Esophagus (tissue), 2 donors: Measurements from ENCODE around the gene SLC12A3. TPM values are rescaled to one million over a fixed set of nuclear protein-coding genes. Genes with fewer than 3 reads are reported as not detected.
A peak's percentile ranks its signal among the peaks of the same experiment; 100 is the strongest.

Source experiments
- H3K27ac ChIP-seq, 2 donors: one replicate each; pipeline ENCODE4 v1.5.1; 2013; ENCODE audit warnings: low read depth in 2 of 2, mild to moderate bottlenecking in 2 of 2, inconsistent platforms in 1 of 2, low read length in 1 of 2, moderate library complexity in 1 of 2
- H3K27me3 ChIP-seq, 2 donors: one replicate each; pipeline ENCODE4 v1.6.1; 2013; ENCODE audit warnings: low read length in 2 of 2, control low read depth in 1 of 2, mild to moderate bottlenecking in 1 of 2; ENCODE audit not compliant: insufficient read depth in 2 of 2, control insufficient read depth in 1 of 2
- H3K36me3 ChIP-seq, 2 donors: one replicate each; pipeline ENCODE4 v1.6.1; 2013; ENCODE audit warnings: low read length in 1 of 2; ENCODE audit not compliant: control insufficient read depth in 2 of 2, insufficient read depth in 2 of 2
- H3K4me1 ChIP-seq, 2 donors: one replicate each; pipeline ENCODE4 v1.6.1; 2013; ENCODE audit warnings: low read length in 1 of 2; ENCODE audit not compliant: control insufficient read depth in 2 of 2, insufficient read depth in 2 of 2
- H3K4me3 ChIP-seq, 2 donors: one replicate each; pipeline ENCODE4 v1.5.1; 2013; ENCODE audit warnings: low read length in 2 of 2, mild to moderate bottlenecking in 2 of 2, low read depth in 1 of 2, moderate library complexity in 1 of 2
- H3K9me3 ChIP-seq, 2 donors: one replicate each; pipeline ENCODE4 v1.6.1; 2013; ENCODE audit warnings: mild to moderate bottlenecking in 2 of 2, low read depth in 1 of 2, low read length in 1 of 2, moderate library complexity in 1 of 2; ENCODE audit not compliant: control insufficient read depth in 2 of 2, insufficient read depth in 1 of 2
- WGBS, 2 donors: extraction: QIAGEN DNeasy Blood & Tissue Kit; methylation state at CpG; one replicate each; pipeline ENCODE4 v1.1.7; 2013; 5-methylcytosine and 5-hydroxymethylcytosine counted together
- polyA plus RNA-seq, 2 donors: library from polyadenylated mRNA; stranded (reverse); fragments of 200-250 nt; gene quantifications; one replicate each; pipeline ENCODE4 v1.2.3, GENCODE V29; 2013
- donor health status: healthy with polysubstance abuse.
- donor health status: Bipolar disorder and iron deficiency.

Gene SLC12A3
- polyA plus RNA-seq, 2 donors = 0.04 to 0.06 TPM

GRCh38 chr16:56912746-56913708, 48.0 kb downstream of the SLC12A3 start:
- no peak overlapping the region for H3K4me3 ChIP-seq
- no peaks in the 10 kb centered on the region for H3K9me3 ChIP-seq
- H3K36me3 ChIP-seq = no peaks in the 10 kb centered on the region
- no peaks in the 10 kb centered on the region for H3K27me3 ChIP-seq
- peaks cover 5 to 14% of the 10 kb centered on the region in 2 donors for H3K4me1 ChIP-seq
- 66 to 69% methylated on average over 18 of the region's 18 CpGs for WGBS, 2 donors
- no peak overlapping the region for H3K27ac ChIP-seq

GRCh38 chr16:56914896-56915295, 49.9 kb downstream of the SLC12A3 start:
- no peak overlapping the region for H3K4me3 ChIP-seq
- H3K9me3 ChIP-seq = no peaks in the 10 kb centered on the region
- no peaks in the 10 kb centered on the region for H3K36me3 ChIP-seq
- no peaks in the 10 kb centered on the region for H3K27me3 ChIP-seq
- no peak overlapping the region for H3K27ac ChIP-seq
- peaks cover 8 to 16% of the 10 kb centered on the region in 2 donors for H3K4me1 ChIP-seq
- WGBS, 2 donors = 87 to 95% methylated on average over 7 of the region's 7 CpGs

- H3K36me3 ChIP-seq = no peaks in the 10 kb centered on the region
- peak overlapping the region in 1 of 2 donors; percentile 42 for H3K27ac ChIP-seq
- no peaks in the 10 kb centered on the region for H3K9me3 ChIP-seq
- no peaks in the 10 kb centered on the region for H3K27me3 ChIP-seq
- H3K4me1 ChIP-seq = peaks cover 8 to 21% of the 10 kb centered on the region in 2 donors
- WGBS, 2 donors = 40 to 52% methylated on average over 13 of the region's 13 CpGs
- H3K4me3 ChIP-seq = no peak overlapping the region
These were observed 50.5 kb downstream of the SLC12A3 start for GRCh38 chr16:56915336-56916119.

DNA sequence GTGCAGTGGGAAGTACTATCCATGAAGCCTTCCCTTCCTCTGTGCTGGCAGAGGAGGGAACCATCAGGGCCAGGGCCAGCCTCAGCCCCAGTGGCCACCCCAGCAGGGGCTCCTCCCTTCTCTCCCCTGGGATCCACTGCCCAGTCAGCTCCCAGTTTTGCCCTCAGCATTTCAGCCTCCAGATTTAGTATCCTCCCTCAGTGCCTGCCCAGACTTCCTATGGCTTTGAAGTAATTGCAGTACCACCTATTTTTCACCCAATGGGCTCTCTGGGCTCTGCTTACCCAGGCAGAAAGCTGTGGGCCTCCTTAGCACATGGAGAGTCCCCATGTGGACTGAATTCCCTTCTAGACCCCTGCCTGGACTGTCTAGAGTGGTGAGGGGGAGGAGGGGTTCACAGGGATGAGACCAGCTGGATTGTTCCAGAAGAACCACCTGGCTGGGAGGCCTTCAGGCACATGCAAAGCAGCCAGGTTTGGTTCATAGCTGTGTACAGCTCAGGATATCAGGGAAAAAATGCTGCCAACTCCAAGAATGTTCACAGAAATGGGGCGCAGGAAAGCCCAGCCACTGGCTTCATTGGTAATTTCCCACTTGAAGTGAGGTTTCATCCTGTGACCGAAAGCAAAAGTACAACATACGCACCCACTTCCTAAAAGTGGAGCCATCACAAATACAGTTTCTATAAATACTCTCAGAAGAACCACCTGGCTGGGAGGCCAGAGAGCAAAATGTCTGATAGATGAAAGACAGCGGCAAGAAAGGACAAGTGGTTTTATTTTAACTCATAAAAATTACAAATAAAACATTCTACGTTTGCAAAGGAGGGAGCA, 51.8 kb downstream of the SLC12A3 start:
- H3K4me1 ChIP-seq = peaks cover 8 to 21% of the 10 kb centered on the region in 2 donors
- no peaks in the 10 kb centered on the region for H3K36me3 ChIP-seq
- no peaks in the 10 kb centered on the region for H3K9me3 ChIP-seq
- no peaks in the 10 kb centered on the region for H3K27me3 ChIP-seq
- peak overlapping the region in 1 of 2 donors; percentile 59 for H3K27ac ChIP-seq
- WGBS, 2 donors = 55 to 74% methylated on average over 5 of the region's 5 CpGs
- no peak overlapping the region for H3K4me3 ChIP-seq

GRCh38 chr16:56918467-56919012, 53.5 kb downstream of the SLC12A3 start:
- no peak overlapping the region for H3K27ac ChIP-seq
- no peaks in the 10 kb centered on the region for H3K9me3 ChIP-seq
- no peaks in the 10 kb centered on the region for H3K36me3 ChIP-seq
- H3K27me3 ChIP-seq = no peaks in the 10 kb centered on the region
- 90 to 92% methylated on average over 12 of the region's 12 CpGs for WGBS, 2 donors
- no peak overlapping the region for H3K4me3 ChIP-seq
- H3K4me1 ChIP-seq = peaks cover 8 to 18% of the 10 kb centered on the region in 2 donors

DNA sequence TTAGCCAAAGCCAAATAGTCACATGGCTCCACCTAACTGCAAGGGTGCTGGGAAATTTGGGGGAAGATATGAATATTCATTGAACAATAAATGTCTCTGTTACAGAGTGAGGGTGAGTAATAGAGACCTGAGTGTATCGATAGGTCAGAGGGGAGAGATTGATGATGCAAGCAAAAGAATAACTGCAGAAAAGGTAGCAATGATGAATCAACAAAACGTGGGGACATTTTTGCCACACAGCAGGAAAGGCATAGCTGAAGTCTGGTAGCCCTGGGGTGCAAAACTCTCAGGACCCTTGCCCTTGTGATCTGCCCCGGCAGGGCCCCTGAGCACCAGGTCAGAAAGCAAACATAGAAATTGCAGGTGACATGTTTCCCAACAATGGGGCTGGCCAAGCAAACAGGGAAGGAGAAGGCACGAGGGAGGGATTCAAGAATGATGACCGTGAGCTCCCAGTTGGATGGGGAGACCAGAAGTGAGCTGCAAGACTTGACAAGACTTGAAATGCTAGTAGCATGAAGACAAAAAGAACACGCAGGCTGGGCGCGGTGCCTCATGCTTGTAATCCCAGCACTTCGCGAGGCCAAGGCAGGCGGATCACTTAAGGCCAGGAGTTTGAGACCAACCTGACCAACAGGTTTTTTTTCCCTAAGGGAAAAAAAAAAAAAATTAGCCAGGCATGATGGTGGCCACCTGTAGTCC, 54.2 kb downstream of the SLC12A3 start:
- H3K27me3 ChIP-seq = no peaks in the 10 kb centered on the region
- peaks cover 8 to 18% of the 10 kb centered on the region in 2 donors for H3K4me1 ChIP-seq
- H3K9me3 ChIP-seq = no peaks in the 10 kb centered on the region
- no peaks in the 10 kb centered on the region for H3K36me3 ChIP-seq
- 50 to 60% methylated on average over 11 of the region's 11 CpGs for WGBS, 2 donors
- peak overlapping the region; percentile 73 to 84 for H3K27ac ChIP-seq
- no peak overlapping the region for H3K4me3 ChIP-seq

DNA sequence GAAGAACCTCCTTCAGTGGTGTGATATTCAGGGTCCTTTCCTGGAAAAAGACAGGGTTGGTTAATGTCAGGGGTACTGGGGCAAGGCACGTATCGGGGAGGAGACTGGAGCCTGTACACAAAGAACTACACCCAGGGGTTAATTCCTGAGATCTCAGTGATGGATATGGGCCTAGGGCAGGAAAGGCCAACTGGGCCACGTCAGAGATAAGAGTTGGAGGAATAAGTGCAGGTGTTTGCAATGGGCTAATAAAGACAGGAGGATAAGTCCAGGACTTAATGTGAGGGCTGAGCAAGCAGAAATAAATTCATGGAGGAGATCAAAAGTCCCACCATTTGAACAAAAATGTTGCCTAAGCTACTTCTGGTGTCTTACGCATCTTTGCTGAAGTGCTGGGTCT, 56.6 kb downstream of the SLC12A3 start:
- Histone ChIP-seq H3K4me3 (no peak overlapping the region), H3K36me3 (no peaks in the 10 kb centered on the region), H3K4me1 (peaks cover 6 to 11% of the 10 kb centered on the region in 2 donors), H3K27me3 (no peaks in the 10 kb centered on the region), H3K27ac (no peak overlapping the region), H3K9me3 (no peaks in the 10 kb centered on the region)
- 67 to 75% methylated on average over 4 of the region's 4 CpGs for WGBS, 2 donors

DNA sequence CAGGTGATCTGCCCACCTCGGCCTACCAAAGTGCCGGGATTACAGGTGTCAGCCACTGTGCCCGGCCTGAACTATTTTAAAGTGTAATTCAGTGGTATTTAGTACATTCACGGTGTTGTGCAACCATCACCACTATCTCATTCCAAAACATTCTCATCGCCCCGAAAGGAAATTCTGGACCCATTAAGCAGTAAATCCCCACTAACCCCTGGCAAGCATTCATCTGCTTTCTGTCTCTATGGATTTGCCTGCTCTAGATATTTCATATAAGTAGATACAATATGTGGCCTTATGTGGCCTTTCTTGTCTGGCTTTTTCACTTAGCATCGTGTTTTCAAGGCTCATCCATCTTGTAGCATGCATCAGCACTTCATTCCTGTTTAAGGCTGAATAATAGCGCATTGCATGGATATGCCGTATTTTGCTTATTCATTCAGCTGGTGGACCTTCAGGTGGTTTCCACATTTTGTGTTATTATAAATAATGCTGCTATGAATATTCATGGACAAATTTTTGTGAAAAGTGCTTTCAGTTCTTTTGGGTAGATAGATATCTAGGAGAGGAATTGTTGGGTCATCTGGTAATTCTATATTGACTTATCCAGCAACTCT, 58.6 kb downstream of the SLC12A3 start:
- 88 to 96% methylated on average over 9 of the region's 9 CpGs for WGBS, 2 donors
- Histone ChIP-seq H3K36me3 (no peaks in the 10 kb centered on the region), H3K27me3 (no peaks in the 10 kb centered on the region), H3K4me3 (no peak overlapping the region), H3K27ac (no peak overlapping the region), H3K4me1 (peaks cover 3 to 7% of the 10 kb centered on the region in 2 donors), H3K9me3 (no peaks in the 10 kb centered on the region)
